Activated gamma-delta T cell treated with anti-CD3 and anti-CD28 coated beads, Interleukin-2, amount 50 U/mL, for 16 hours (primary cell): ENCODE results near the gene CACNA2D3.

Experiments used
- DNase-seq: peaks from one replicate; pipeline ENCODE4 v3.0.0-alpha.2; 2020; ENCODE audit warnings: low read depth

CACNA2D3 gene

GRCh38 chr3:54797111-54797510 lies 674.8 kb downstream of the CACNA2D3 start:
- no peak for DNase-seq

- DNase-seq: no peak
Observed at GRCh38 chr3:54800478-54800877, 678.1 kb downstream of the CACNA2D3 start.

GRCh38 chr3:54801977-54802376 lies 679.6 kb downstream of the CACNA2D3 start:
- no peak for DNase-seq

GRCh38 chr3:54810401-54810800 lies 688.0 kb downstream of the CACNA2D3 start:
- no peak for DNase-seq

DNA sequence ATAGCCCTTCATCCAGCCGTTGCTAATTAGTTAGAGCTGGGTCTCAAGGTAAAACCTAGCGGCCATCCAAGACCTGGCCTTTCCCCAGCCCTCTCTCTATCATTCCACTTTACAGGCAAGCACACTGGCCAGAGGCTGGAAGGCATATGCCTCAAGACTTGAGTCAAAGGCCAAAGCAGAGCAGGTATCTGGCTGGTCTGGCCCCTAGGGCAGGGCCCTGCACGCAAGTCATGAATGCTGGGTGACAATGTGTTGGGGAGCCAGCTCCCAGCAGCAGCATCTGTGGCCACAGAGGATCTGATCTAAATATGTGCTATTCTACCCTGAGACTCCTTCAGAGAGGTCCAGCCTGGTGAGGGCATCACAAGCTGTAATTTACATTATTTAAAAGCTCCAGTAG lies 691.9 kb downstream of the CACNA2D3 start:
- no peak for DNase-seq

DNA sequence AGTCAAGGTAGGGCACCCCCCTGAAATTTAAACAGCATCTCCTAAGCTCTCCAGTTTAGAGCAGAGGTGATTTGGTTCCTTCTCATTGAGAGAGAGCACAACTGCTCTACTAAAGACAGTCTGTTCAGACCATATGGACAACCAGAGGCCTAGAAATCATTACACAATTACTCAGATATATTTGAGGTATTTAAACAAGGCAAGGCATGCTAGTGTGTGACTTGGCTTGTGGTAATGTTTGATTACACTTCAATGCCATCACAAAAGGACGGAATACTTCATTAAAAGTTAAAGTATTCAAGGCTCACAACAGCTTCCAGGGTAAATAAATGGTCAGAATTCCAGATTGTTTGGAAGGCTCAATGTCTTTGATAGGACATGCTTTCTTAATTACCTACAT lies 695.3 kb downstream of the CACNA2D3 start:
- no peak for DNase-seq

DNA sequence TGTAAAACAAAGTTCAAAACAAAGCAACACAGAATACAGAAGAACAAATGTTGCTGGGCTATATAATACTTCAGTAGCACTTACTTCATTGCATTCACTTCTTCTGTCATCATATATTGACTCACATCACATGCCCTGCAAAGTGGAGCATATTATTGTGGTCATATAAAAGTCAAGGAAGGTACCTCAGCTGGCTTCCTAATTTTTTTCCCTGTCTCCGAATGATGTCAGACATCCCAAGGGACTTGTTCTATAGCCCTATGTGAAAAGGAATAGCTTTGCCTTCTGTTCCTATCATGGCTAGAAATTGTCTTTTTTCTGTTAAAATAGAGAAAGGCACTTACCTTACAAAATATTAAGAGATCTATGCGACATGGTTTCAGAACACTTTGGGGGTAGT lies 696.1 kb downstream of the CACNA2D3 start:
- no peak for DNase-seq

DNA sequence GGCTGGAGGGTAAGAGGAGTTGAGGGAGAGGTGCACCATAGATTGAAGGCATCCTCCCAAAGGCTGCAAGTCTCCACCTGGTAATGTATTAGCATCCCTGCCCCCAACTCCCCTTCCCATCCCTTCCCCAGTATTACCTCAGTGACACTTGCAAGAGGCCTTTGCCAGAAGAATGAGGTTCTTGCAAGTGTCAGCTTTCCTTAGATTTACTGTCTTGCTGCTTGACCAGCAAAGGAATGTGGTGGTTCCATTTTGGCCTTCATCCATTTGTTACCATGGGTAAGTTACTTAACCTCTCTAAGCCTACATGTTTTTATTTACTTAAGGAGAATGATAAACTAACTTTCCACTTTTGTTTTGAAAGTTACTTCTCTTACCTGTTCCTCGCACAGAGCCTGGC lies 696.6 kb downstream of the CACNA2D3 start:
- no peak for DNase-seq

GRCh38 chr3:54819946-54820345 lies 697.6 kb downstream of the CACNA2D3 start:
- no peak for DNase-seq

DNA sequence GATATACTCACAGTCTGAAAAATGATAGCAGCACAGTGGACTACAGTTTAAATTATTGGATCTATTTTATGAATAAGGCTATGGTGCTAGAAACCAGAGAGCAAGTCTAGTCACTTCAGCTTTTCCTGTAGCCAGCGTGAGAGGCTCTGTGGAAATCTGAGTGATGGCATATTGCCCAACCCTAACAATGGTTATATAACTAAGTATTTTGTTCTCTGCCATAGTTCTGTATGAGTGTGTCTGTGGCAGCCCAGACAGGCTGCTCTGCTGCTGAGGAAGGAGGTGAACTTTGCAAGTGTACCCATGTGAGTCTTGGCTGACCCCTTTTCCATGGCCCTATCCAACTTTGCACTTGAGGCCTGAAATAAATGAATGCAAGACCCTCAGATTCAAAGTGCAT lies 699.9 kb downstream of the CACNA2D3 start:
- DNase-seq: no peak

DNA sequence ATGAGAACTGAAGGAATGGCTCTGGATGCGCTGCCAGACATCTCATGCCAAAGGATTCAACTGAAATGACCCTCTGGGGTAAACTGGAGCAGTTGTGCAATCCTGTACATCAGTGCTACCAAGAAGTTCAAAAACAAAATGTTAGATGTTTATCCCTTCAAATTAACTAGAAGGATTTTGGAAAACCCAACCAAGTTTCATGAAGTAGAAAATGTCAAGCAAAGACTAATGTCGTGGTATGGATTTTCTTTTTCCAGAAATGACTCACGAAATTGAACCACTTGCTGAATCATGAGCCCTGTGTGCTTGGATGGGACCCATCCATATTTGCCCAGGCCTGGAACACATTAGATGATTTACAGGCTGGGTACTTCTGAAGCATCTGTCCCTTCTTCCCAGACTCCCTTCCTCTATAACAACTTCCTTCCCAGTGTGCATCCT lies 703.9 kb downstream of the CACNA2D3 start:
- DNase-seq: no peak

GRCh38 chr3:54827056-54827687 lies 704.8 kb downstream of the CACNA2D3 start:
- DNase-seq: no peak

- no peak for DNase-seq
Observed at GRCh38 chr3:54827776-54828175, 705.4 kb downstream of the CACNA2D3 start.

- DNase-seq: no peak
Observed at GRCh38 chr3:54830658-54831057, 708.3 kb downstream of the CACNA2D3 start.

DNA sequence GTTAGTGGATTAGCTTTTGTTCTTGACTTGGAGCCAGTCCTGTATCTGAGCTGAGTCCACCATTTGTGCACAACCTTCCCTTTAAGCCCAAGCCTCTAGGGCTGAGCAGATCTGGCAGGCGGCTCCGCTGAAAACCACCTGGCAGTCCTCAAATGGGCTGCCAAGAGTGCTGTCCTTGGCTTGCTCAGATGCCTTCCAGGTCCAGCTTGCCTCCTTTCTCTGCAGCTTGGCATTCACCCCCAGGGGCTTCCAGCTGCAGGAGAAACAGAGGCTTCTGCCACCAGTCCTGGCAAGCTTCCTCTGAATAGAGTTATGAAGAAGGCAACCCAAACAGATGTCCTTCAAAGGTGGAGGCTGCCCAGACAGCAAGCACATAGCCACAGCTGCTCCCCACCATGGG lies 708.8 kb downstream of the CACNA2D3 start:
- DNase-seq: no peak

DNA sequence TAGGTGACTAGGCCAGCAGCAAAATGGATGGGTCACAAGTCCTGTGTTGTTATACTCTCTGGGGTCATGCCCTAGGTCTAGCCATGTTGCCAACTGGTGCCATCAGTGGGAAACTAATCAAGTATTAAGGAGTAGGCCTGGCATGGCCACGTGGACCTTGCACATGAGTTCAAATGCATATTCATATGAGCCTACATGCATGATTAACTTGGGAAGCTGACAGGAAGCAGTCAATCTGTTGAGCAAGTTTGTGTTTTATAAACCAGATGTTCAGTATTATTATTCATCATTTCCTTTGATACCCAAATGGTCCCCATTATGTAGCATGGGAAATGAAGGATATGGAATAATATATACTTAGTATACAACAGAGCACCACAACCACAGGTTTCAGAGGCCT lies 710.5 kb downstream of the CACNA2D3 start:
- no peak for DNase-seq

GRCh38 chr3:54835701-54836100 lies 713.3 kb downstream of the CACNA2D3 start:
- no peak for DNase-seq

DNA sequence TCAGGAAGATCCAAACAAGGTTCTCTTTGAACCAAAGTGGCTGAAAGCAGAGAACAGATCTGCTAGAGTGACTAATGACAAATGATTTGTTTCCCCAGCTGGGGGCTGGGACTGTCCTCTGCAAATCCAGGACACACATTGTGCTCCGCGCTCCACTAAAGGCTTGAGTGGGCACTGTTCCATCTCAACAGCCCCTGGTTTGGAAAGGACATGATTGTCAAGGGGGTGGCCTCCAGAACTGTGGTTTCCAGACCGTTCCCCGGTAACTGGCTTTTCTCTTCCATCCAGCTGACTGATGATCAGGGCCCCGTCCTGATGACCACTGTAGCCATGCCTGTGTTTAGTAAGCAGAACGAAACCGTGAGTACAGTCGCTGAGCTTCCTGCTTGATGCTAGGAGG lies 714.5 kb downstream of the CACNA2D3 start:
- DNase-seq: no peak

DNA sequence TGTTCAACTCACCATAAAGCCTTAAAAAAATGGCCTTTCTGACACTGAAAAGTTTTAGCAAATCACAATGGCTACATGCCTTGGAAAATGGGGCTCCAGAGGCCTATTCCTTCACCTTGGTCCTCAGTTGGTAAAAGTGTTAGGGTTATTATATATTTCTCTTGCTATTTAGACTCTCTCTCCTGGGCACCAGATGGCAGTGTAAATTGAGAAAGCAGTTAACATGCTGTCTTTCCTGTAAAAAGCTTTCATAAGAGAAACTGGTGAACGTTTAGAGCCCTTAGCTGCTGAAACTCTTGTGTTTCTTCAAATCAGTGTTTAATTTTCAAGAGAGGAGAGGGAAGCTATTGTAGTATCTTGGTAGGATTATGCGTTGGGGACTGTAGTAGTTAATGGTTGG lies 715.6 kb downstream of the CACNA2D3 start:
- no peak for DNase-seq

GRCh38 chr3:54841471-54841870 lies 719.1 kb downstream of the CACNA2D3 start:
- no peak for DNase-seq

DNA sequence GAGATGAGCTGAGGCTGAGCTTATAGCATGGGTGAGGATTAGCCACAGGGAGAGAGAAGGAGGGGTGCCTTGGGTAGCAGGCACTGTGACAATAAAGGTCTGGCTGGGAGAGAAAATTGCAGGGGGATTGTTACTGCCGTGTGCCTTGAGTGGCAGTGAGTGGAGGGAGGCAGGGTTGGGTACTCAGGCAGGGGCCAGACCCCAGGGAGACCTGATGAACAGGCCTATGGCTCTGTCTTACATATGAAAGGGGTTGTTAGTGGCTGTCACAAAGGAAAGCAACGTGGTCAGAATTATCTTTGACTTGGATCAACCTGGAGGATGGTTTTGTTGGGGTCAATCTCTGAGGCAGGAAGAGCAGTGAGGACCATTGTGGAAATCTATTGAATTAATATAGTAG lies 721.0 kb downstream of the CACNA2D3 start:
- DNase-seq: no peak

DNA sequence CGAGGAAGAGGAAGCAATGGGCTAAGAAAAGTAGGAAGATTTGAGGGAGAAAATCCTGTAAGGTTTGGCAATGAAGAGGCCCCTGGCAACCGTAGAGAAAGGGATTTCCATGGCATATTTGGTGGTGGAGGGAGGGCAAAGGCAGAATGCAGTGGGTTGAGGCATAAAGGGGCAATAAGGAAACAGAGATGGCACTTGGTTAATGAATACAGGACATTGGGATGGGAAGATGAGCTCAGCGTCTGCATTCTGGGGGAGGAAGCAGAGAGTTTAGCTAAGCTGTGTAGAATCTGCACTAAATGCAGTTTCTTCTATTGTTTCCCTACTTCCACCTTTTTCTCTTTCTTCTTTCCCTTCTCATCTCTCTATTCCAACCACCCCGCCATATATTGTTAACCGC lies 721.9 kb downstream of the CACNA2D3 start:
- DNase-seq: no peak

DNA sequence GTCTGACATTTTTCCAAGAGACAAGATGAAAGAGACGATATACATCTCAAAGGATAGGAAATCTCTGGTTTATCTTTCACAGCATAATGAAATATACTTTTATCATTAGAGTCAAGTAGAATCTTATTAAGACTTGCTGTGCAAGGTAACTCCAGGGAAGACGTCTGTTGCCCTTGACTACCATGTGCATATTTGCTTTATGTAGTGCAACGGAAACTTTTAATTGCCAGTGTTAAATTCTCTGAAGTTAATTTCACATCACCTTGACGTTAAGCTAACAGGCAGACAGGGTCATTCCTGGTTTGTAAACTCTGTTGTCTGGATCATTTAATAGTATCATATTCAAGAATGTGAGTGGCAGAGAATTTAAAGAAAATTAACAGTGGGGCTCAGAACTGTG lies 722.7 kb downstream of the CACNA2D3 start:
- DNase-seq: no peak

DNA sequence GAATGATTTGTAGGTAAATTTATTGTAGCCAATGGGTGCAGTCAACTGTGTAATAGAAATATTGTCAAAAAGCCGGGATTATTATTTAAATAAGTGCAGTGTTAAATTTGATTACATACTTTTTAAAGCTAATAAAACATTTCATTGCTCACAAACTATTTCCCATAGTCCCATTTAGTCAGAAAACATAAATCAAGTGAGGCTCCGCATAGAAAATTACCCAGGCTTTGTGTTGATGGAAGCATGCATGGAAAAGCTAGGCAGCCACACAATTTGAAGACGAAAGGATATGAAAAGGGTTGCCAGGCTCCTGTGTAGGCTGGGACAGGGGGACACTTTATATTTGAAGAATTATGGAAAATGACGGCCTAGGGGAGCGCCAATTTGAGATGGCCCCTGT lies 723.2 kb downstream of the CACNA2D3 start:
- DNase-seq: no peak

DNA sequence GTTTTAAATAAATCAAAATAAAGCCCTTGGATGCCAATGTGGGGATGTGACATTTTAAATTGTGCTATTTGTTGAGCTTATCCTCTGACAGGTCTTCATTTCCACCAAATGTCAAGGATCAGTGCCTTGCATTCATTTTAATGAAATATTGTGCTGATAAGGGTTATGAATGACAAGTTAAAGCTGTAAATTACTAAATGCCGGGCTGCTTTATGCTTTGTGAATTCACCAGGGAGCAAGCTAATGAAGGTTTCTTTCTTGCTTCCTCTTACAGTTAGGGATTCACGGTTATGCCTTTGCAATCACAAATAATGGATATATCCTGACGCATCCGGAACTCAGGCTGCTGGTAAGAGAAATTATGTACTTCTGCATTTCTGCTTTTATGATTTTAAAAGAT lies 723.8 kb downstream of the CACNA2D3 start:
- no peak for DNase-seq
